ENCODE data around the gene DPYD.

The DPYD gene

DNA sequence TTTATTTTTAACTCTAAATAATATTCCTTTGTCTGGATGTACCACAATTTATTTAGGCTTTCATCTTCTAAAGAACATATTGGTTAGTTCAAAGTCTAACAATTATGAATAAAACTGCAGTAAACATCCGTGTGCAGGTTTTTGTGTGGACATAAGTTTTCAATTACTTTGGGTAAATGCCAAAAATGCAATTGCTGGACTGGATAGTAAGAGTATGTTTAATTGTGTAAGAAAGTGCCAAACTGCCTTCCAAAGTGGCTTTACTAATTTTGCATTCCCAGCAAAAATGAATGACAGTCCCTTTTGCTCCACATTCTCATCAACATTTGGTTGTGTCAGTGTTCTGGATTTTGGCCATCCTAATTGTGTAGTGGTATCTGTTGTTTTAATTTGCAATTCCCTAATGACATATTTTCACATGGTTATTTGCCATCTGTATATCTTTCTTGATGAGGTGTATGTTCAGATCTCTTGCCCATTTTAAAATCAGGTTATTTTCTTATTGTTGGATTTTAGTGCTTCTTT lies 113.8 kb downstream of the DPYD start:
- no peaks in the 10 kb centered on the region for H3K27me3 Mint-ChIP-seq (ENCODE audit: low read depth, poor library complexity)
- no peak for DNase-seq
- H3K4me3 Mint-ChIP-seq: no peak overlapping the region
- TF ChIP-seq, protein P1, sequence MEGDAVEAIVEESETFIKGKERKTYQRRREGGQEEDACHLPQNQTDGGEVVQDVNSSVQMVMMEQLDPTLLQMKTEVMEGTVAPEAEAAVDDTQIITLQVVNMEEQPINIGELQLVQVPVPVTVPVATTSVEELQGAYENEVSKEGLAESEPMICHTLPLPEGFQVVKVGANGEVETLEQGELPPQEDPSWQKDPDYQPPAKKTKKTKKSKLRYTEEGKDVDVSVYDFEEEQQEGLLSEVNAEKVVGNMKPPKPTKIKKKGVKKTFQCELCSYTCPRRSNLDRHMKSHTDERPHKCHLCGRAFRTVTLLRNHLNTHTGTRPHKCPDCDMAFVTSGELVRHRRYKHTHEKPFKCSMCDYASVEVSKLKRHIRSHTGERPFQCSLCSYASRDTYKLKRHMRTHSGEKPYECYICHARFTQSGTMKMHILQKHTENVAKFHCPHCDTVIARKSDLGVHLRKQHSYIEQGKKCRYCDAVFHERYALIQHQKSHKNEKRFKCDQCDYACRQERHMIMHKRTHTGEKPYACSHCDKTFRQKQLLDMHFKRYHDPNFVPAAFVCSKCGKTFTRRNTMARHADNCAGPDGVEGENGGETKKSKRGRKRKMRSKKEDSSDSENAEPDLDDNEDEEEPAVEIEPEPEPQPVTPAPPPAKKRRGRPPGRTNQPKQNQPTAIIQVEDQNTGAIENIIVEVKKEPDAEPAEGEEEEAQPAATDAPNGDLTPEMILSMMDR (IDR thresholded peaks at IDR 0.05): no peak
- H3K4me1 Mint-ChIP-seq: no peaks in the 10 kb centered on the region
- H3K27ac Mint-ChIP-seq: no peak overlapping the region
- H3K36me3 Mint-ChIP-seq (ENCODE audit: low read depth): no peaks in the 10 kb centered on the region
- H3K9me3 Mint-ChIP-seq: no peaks in the 10 kb centered on the region

- no peak for DNase-seq
- H3K4me3 Mint-ChIP-seq: no peak overlapping the region
- H3K27ac Mint-ChIP-seq: no peak overlapping the region
- no peaks in the 10 kb centered on the region for H3K9me3 Mint-ChIP-seq
- H3K36me3 Mint-ChIP-seq (ENCODE audit: low read depth): no peaks in the 10 kb centered on the region
- H3K27me3 Mint-ChIP-seq (ENCODE audit: low read depth, poor library complexity): no peaks in the 10 kb centered on the region
- H3K4me1 Mint-ChIP-seq: no peaks in the 10 kb centered on the region
- TF ChIP-seq, protein P1 (IDR thresholded peaks at IDR 0.05): no peak
These were observed 114.5 kb downstream of the DPYD start for GRCh38 chr1:97806326-97806725.

DNA sequence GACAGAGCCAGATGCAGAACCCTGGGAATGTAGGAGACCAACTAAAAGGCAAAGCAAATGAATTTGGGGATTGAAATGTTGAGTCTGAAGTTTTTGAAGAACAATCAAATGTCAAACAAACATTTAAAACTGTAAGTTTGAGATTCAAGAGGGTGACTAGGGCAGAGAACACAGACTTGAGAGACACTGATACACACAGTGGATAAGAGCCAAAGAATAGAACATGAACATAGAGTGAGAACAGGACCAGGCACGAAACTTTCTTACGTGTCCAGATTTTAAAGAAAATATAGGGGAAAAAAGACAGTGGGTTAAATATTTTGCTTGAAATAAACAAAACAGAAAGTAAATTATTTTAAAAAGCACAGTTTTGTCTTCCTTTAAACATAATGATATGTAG lies 115.7 kb downstream of the DPYD start:
- Mint-ChIP-seq H3K4me1 (no peaks in the 10 kb centered on the region), H3K36me3 (ENCODE audit: low read depth) (no peaks in the 10 kb centered on the region), H3K27ac (no peak overlapping the region), H3K4me3 (no peak overlapping the region), H3K9me3 (no peaks in the 10 kb centered on the region), H3K27me3 (ENCODE audit: low read depth, poor library complexity) (peaks cover 4% of the 10 kb centered on the region)
- TF ChIP-seq, protein P1 (IDR thresholded peaks at IDR 0.05): no peak
- no peak for DNase-seq

- no peak overlapping the region for H3K4me3 Mint-ChIP-seq
- TF ChIP-seq, protein P1 (IDR thresholded peaks at IDR 0.05): no peak
- no peaks in the 10 kb centered on the region for H3K9me3 Mint-ChIP-seq
These were observed 117.8 kb downstream of the DPYD start for GRCh38 chr1:97803026-97803425.

GRCh38 chr1:97802011-97802410 lies 118.8 kb downstream of the DPYD start:
- Mint-ChIP-seq H3K9me3 (no peaks in the 10 kb centered on the region), H3K36me3 (ENCODE audit: low read depth) (no peaks in the 10 kb centered on the region), H3K4me3 (no peak overlapping the region), H3K27ac (no peak overlapping the region), H3K27me3 (ENCODE audit: low read depth, poor library complexity) (peaks cover 4% of the 10 kb centered on the region), H3K4me1 (no peaks in the 10 kb centered on the region)
- no peak for DNase-seq
- TF ChIP-seq, protein P1 (IDR thresholded peaks at IDR 0.05): no peak

More at GRCh38 chr1:97803026-97803425, 117.8 kb downstream of the DPYD start:
- H3K27me3 Mint-ChIP-seq (ENCODE audit: low read depth, poor library complexity): peaks cover 4% of the 10 kb centered on the region
- H3K27ac Mint-ChIP-seq: no peak overlapping the region
- DNase-seq: no peak
- no peaks in the 10 kb centered on the region for H3K4me1 Mint-ChIP-seq
- H3K36me3 Mint-ChIP-seq (ENCODE audit: low read depth): no peaks in the 10 kb centered on the region

GRCh38 chr1:97797403-97798183 lies 123.2 kb downstream of the DPYD start:
- H3K4me1 Mint-ChIP-seq: no peaks in the 10 kb centered on the region
- peaks cover 4% of the 10 kb centered on the region for H3K27me3 Mint-ChIP-seq (ENCODE audit: low read depth, poor library complexity)
- H3K27ac Mint-ChIP-seq: no peak overlapping the region
- H3K4me3 Mint-ChIP-seq: no peak overlapping the region
- TF ChIP-seq, protein P1 (IDR thresholded peaks at IDR 0.05): no peak
- H3K36me3 Mint-ChIP-seq (ENCODE audit: low read depth): no peaks in the 10 kb centered on the region
- DNase-seq: no peak
- no peaks in the 10 kb centered on the region for H3K9me3 Mint-ChIP-seq

All from nephron progenitor cell (in vitro differentiated cells).